ENCODE data around the gene ACTRT2.

Gene ACTRT2

DNA sequence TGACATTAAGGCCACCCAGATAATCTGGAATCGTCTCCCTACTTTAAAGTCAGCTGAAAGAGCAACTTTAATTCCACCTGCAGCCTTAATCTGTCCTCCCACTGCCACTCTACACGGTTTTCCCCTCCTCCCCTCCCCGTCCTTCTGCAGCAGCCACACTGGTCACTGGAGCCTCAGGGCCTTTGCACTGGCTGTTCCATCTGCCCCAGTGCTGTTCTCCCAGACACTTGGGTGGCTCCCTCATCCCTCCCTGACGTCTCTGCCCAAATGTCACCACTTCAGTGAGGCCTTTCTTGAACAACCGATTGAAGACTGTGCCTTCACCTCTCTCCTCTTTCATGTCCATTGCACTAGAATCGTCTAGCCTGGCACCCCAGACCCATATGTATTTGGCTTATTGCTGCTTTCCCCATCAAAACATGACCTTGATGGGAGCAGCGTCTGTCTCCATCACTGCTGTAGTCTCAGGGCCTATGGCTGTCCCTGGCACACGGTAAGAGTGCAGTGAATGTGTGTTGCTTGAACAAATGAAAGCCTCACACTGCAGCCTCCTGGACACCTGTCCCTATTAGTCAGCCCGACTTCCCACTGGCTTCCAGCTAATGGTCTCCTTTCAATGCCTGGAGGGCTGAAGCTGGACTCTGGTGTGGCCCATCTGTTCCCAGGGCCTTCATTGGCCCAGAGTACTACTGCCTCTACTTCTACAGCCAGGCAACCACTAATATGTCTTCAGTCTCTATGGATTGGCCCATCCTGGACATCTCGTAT is 37.2 kb downstream of the ACTRT2 start:
- FAIRE-seq = no peak

DNA sequence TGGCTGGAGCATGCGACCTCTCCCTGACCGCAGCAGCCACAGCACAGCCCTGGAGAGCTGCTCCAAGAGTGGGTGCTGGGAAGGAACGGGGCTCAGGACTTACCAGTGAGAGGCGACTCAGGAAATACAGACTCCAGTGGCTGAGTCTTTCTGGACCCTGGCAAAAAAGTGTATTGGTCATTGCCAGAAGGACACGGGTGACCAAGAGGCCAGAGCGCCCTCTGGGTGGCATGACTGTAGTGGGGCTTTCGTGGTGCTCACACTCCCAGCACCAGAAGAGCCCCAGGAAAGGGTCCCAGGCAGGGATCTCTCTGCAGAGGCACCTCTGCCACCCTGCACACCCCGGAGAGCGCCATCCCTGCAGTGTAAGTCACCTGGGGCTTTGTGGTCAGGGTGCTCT is 38.9 kb downstream of the ACTRT2 start:
- FAIRE-seq = no peak

DNA sequence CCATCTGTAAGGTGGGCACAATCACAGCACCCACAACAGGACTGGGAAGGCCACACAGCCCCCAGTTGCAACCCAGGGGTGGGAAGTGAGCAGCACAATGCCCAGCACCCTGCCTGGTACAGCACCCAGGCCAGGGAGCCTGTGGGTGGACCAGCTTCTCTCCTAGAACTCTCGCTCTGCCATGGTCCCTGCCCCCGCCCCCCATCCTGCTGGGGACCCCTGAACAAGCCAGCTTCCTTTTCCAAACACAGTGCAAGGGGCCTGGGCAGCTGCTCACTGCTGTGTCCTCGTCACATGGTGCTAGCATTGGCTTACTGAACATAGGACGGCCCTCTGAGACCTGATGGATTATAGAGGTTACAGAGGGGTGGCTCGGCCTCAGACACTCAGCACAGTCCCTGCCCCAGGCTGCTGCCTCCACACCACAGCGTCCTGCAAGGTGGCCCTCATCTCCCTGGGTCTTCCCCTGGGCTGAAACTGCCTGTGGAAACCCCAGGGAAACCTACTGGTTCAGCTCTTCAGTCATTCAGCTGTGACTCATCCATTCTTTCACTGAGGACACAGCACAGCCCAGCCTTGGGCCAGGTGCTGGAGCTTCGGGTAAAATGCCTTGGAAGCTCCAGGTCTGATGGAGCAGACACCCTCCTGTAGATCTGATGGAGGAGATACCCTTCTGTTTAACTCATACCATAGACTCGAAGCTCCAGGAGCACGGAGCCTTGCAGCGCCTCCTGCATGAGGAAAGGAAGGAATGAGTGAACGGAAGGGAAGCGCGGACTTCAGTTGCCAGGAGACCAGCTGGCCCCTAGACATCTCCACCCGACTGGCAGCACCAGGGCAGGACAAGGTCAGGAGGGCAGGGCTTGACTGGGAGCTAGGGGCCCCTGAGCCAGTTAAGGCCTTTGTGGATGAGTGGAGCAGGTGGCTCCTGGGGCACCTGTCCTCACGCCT is 39.6 kb downstream of the ACTRT2 start:
- FAIRE-seq = no peak

DNA sequence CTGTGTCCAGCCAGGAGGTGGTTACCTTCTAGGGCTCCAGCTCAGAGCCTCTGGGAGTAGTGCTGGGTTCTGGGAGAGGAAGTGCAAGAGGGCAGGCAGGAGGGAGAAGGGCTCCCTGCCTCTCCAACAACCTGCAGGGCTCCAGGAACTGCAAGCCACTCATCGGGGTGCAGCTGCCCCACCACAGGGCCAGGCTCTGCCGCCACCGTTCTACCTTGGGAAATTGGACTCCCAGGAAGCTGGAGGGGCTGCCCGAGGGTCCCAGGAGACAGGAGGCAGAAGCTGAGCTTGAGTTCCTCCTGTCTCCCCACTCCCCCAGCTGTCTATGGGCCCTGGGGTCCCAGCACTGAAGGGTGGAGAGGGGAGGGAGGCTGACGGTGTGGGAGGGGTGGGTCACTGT is 40.3 kb downstream of the ACTRT2 start:
- FAIRE-seq = no peak

DNA sequence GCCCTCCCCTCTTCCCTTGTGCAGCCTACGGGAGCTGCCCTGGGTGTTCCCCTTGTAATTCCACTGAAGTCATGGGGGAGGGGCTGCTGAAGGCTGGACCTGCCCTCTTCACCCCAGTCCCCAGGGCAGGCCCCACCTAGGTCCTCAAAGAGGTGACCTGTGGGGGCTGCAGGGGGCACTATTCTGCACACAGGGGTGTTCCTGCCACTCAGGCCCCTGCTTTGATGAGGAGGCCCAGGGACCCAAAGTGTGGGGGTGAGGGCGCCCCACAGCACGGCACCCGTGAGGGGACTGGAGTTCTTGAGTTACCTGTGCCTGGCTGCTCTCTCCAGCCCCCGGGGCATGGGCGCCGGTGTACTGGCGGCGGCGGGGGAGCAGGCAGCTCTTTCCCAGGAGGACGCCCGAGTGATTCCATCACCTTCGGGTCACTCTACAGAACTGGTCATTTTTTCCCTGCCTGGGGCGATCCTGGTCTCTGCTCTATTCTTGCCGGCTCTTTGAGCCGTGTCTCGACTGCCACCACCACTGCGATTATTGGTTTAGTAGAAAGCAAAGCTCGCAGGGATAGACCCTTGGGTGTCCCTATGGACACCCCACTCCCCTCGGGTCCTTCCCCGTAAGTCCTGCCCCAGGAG is 40.8 kb downstream of the ACTRT2 start:
- no peak for FAIRE-seq

DNA sequence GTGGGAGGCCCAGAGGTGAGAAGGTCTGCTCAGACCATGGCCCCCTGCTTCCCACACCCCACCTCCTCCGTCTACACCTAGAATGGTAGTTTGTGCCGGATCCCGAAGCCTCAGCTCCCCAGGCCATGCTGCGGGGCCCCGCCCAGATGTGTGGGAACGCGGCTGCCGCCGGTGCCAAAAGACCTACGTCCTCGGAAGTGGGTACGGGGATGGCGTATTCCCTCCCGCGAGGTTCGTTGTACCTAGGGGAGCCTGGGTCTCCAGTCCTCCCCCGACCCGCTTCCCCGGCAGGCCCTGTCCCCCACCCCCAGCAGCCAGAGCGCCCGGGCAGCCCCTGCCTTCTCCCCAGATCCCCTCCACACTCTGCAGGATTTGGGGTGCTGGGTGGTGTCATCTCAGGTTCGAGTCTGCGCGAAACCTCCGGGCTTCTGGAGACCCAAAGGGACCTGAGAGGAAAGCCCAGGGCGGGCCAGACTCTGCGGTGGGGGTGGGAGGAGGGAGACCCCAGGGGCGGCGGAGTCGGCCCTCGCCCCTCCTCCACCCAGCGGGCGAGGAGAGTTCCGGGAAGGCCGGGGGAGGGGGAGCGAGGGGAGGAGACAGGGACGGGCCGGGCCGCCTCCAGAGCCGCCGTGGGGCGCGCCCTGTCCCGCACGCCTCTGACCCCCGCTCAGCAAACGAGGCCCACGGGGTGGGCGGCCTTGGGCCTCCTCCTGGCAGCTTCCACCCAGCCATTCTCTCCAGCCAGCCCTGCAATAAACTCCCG is 41.5 kb downstream of the ACTRT2 start:
- no peak for FAIRE-seq

DNA sequence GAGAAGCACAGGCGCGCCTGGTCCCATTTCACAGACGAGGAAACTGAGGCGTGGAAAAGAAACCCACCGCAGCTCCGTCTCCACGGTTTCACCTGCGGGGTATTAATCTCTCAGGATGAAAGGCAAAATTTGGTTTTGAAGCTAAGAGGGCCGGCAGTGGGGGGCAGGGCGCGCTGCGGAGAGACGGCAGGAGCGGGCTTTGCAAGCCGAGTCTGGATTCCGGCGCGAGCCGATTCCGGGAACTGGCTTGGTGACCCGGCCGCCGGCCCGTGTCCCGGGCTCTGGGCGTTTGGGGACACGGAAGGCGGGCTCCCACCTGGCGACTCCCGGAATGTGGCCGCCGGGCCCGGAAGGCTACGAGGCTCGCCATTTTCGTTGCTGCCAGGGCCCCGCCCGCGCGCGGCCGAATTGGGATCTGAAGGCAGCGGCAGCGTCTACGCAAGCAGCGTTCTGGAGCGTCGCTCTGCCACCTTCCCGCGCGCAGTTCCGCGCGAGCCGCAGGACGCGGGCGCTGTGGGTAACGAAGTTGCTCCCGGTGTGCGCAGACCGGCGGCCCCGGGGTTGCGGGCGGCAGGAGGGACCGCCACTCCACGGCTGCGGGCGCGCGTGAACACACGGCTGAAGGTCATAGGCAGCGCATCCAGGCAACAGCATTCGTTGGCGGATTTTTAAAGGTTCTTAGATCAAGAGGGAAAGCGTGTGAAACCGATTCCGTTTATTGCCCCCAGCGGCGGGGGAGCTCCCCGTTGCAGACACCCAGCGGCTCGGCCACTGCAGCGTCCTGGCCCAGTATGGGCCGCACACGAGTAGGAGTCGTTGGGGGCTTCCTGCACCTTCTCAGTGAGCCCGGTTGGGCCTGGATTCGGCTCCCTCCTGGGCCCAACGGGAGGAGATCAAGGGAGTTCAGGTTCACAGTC is 42.4 kb downstream of the ACTRT2 start:
- FAIRE-seq = no peak

DNA sequence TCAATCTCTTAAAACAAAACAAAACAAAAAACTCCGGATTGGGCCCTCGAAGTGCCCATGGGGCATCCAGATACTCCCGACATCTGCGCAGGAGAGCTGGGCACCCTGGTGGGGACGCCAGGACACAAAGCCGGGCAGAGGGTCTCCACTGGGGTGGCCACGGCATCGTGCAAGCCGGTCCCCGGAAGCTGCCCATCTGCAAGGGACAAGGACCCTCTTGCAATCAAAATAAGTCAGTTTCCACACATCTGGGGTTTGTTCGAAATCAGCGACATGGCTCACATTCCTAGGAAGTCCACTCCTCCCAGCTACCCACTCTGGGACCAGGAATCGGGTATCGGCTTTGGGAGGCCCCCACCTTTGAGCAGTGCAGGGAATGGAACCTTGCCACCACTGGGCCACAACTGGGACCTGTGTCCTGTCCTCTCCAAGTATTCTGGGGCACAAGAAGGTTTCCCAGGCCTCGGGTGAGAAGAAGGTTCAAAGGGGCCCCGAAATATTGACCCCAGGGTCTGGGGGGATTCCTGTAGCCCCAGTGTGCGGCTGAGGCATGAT is 43.1 kb downstream of the ACTRT2 start:
- no peak for FAIRE-seq

DNA sequence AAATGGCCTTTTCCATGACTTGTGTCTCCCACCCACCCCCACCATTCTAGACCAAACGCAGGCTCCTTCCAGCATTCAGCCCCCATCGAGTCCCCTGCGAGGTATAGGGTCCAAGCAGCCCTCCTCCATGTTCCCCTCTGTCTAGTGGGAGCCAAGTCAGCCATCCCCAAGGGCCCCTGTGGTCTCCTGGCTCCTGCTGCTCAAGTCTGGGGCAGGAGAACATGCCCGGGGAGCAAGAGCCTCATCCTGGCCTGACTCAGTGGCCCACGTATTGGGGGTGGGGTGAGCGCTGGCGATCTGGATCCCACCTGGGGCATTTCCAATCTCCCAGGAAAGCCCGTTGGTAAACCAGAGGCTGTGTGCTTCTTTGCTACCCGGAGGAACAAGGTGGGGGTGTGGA is 43.6 kb downstream of the ACTRT2 start:
- no peak for FAIRE-seq

DNA sequence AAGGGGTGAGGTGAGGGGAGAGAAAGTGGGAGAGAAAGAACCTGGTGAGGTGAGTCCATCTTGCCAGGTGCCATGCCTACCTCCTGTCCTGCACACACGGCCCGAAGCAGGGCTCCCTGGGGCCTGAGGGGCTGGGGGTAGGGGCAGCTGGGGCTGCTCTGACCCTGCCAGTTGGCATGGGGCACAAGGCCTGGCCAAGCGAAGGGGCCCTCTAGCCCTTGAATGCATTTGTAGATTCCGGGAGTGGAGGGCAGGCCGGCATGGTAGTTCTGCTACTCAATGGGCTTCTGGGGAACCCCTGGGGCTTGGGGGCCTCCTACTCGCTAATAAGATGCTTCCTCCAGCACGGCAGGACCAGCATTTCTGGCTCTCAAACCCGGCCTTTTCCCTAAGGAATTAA is 44.1 kb downstream of the ACTRT2 start:
- no peak for FAIRE-seq

DNA sequence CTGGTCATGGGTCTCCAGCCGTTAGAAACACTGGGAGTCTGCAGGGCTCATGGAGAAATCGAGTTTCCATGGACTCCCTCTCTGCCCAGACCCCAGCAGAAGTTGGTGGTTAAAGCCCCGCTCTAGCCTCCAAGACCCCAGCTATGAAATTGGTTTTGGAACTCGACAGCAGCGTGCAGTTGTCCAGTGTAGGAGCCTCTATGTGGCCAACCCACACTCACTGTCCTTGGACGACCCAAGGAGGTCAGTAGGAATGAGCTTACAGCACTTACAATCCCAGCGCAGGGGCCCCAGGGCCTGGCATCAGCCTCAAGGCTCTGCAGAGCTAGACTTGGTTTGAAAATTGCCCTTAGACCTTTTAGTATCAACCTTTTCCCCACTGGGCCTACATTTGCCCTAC is 44.5 kb downstream of the ACTRT2 start:
- FAIRE-seq = no peak

DNA sequence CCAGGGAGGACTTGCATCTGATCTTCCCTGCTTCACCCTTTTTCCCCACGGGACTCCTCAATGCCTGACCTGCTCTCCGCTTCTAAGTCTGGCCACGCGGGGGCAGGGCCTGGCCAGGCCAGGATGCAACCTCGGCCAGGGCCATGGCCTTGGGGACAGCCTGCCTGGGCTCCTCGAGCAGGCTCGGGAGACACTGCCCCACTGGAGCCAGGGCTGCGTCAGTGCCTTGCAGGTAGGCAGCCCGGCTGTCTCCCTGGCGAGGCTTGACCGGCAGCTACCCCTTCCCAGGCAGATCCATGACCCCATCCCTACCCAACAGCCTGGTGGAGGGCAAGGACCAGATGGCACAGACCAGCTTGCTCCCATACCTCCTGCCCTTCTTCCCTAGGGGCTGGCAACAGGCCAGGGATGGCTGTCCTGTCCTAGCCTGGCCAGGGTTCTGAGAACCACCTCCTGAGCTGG is 45.0 kb downstream of the ACTRT2 start:
- FAIRE-seq = no peak

DNA sequence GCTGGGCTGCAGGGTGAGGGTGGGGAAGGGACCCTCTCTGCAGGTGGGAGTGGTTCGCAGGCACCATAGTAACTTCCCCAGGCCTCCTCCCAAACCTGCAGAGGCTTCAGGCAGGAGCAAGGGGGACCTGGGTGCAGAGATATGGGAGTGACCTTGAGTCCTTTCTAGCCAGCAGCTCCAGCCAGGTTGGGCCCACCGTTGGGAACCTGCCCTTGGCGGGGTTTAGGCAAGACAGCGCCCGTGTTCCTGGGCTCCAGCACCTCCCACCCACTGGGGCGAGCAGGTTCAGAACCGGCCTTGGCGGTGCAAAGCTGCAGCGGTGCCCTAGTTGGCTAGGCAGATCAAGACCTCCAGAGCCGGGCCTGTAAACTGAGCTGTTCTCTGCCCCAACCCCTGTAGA is 45.6 kb downstream of the ACTRT2 start:
- FAIRE-seq = no peak

DNA sequence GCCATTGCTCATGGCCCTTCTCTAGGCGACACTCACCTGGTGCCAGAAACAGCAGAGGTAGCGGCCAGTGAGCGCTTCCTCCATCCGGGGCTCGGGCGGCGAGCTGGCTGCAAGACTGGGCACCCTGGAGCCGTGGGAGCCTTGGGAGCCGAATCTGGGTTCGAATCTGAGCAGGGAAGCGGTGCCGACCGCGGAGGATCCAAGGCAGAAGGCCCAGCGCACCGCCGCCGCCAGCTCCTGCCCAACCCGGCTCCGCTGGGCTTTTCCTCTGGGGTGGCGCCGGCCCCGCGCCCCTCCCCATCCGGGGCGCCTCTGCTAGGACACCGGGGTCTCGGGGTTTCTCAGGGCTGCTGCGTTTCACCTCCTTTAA is 46.0 kb downstream of the ACTRT2 start:
- FAIRE-seq = no peak

DNA sequence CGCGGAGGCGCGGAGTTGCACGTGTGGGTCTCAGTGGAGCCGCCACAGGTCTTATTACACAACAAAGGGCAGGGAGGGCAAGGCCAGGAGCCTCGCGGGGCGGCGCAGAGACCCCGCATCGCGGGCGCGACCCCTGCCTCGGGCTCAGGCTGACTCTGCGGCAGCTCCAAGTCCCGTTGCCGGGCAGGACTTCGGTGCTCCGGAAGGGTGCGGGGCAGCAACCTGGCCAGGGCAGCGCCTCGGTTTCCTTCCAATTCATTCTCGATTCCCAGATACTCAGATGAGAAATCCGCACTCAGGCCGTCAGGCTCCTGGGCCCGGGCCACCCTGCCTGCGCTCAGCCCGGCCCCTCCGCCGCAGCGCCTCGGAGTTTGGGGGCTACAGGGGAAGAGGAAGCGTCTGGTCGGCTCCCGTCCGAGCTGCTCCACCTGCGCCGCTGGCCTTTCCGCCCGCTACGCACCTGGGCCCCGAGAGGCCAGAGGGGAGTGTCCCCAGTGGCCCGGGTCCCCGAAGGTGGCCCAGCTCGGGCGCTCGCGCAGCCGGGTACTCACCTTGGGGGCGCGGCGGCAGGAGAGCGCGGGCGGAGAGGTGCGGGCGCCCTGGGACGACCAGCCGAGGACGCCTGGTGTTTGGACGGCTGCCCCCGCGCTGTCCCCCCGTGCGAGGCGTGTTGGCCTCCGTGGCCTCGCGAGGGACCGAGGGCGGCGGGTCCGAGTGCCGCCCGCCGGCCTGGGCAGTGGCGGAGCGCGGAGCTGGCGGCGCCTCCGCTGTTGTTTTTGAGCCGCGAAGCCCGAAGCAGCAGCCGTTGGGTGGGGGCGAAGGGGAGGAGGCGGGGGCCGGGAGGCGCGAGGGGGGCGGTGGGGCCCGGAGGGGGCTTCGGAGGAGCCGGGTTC is 46.6 kb downstream of the ACTRT2 start:
- FAIRE-seq = no peak

DNA sequence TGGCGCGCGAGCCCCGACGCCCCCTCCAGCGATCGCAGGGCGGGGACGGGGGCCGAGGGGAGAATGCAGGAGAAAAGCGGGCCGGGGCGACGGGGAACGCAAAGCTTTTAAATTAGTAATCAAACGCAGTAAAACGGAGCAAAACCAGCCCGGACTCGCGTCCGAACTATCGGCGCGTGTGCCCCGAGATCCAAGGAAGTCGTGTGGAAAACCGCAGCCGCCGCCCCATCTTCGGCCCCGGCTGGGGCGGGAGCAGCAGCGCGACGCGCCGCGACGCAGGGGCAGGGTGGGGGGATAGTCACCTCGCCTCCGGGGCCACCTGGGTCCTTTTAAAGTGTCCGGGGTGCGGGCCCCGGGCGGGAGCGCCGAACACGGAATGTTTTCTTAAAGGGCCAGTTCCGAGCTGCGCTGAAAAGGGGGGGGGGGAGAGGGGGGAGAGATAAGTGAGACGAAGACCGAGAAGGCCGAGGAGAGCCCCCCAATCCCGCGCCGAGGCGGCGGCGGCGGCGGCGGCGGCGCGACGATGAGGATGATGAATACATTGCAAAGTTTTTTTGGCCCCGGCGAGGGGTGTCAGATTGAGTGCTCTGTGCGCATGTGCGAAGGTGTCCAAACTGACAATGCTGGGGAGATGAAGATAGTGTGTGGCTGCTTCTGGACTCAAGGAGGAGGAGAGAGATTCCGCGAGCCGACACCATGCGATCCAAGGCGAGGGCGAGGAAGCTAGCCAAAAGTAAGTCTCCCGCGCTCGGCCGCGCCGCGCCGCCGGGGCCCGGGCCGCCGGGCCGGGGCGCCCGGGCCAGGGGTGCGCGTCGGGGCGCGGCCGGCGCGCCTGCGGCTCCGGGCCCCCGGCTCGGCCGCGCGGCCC is 47.5 kb downstream of the ACTRT2 start, which contains the start of gene PRDM16:
PRDM16 (plus strand) TSS at position 640 of the 868 bp plus-strand sequence; CDS start at position 697, 57 bp downstream.
- no peak for FAIRE-seq

DNA sequence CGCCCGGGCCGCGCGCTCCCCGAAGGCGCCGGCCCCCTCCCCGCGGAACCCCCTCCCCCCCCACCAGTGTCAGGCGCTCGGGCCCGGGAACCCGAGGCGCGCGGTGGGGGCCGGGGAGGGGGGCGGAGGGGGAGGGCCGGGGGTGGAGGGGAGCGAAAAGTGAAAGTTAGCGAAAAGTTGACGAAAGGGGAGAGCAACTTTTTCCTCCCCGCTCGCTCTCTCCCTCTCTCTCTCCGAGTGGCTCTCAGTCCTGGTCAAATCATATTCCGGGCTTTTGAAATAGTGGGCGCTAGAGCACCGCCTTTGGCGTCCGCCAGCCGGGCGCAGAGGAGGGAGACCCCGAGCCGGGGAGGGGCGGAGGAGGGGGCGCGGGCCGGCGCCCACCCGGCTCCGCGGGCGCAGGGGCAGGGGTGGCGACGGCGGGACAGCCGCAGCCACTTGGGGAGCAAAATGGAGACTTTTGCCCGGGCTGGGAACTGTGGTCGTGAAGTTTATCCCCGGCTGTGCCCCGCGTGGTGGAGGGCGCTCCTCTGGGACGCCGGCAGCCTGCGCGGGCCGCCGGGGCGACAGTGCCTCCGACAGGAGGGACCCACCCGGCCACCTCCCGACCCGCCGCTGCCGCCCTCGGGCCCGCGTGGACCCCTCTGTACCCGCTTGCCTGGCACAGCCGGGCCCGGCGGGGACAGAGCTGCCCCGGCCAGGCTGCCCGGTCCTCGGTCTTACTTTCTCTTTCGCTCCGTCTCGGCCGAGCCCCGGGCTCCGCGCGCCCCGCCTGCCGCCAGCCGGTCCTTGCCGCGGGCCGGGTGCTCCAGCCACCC is 48.4 kb downstream of the ACTRT2 start:
- FAIRE-seq = no peak

DNA sequence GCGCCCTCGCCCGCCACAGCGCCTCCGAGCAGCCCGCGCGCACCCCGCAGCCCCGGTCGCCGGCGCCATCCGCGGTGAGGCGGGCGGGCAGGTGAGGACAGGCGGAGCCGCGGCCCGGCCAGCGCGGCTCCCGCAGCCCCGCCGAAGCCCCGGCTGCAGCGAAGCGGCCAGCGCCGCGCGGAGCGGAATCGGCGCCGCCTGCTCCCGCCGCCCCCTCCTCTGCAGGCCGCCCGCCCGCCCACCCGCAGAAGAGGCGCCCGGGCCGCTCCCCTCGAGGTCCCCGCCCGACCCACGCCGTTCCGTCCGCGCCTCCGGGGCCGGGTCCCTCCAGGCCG is 49.0 kb downstream of the ACTRT2 start:
- FAIRE-seq = no peak
